NCI-H1092 (cell line): ENCODE measurements around the gene RAET1G.
"Not testable (repeated sequence)": the region's sequence is repeated elsewhere in the genome, so short reads cannot be mapped to it uniquely, and the experiment has no call there.

Source experiments
- DNase-seq: peaks from one replicate; lab custom pipeline; 2025; lab: John Stamatoyannopoulos, UW

The RAET1G gene

GRCh38 chr6:149953934-149954327, 31.0 kb upstream of the RAET1G start:
- not testable (repeated sequence) for DNase-seq

- DNase-seq: not testable (repeated sequence)
Observed at GRCh38 chr6:149953390-149953789, 30.5 kb upstream of the RAET1G start.

GRCh38 chr6:149951626-149952025, 28.7 kb upstream of the RAET1G start:
- no peak for DNase-seq

GRCh38 chr6:149951096-149951495, 28.2 kb upstream of the RAET1G start:
- no peak for DNase-seq

GRCh38 chr6:149950423-149950822, 27.5 kb upstream of the RAET1G start:
- no peak for DNase-seq

- DNase-seq: no peak
Observed at GRCh38 chr6:149948616-149949015, 25.7 kb upstream of the RAET1G start.

GRCh38 chr6:149948011-149948410, 25.1 kb upstream of the RAET1G start:
- no peak for DNase-seq

- not testable (repeated sequence) for DNase-seq
Observed at GRCh38 chr6:149947533-149947932, 24.6 kb upstream of the RAET1G start.

- not testable (repeated sequence) for DNase-seq
Observed at GRCh38 chr6:149946631-149947030, 23.7 kb upstream of the RAET1G start.

GRCh38 chr6:149945276-149945675, 22.4 kb upstream of the RAET1G start:
- DNase-seq: not testable (repeated sequence)

- not testable (repeated sequence) for DNase-seq
Observed at GRCh38 chr6:149943321-149943720, 20.4 kb upstream of the RAET1G start.

- DNase-seq: no peak
Observed at GRCh38 chr6:149942461-149942829, 19.5 kb upstream of the RAET1G start.

- DNase-seq: peak; percentile 73
Observed at GRCh38 chr6:149941583-149942460, 18.9 kb upstream of the RAET1G start, which contains the start of gene ULBP2. ULBP2 (plus strand) TSS chr6:149942014; CDS start chr6:149942073, 59 bp downstream.

GRCh38 chr6:149940672-149940982, 17.7 kb upstream of the RAET1G start:
- no peak for DNase-seq

GRCh38 chr6:149939909-149940671, 17.2 kb upstream of the RAET1G start:
- DNase-seq: no peak

GRCh38 chr6:149939356-149939648, 16.4 kb upstream of the RAET1G start:
- DNase-seq: no peak

- no peak for DNase-seq
Observed at GRCh38 chr6:149938571-149939355, 15.8 kb upstream of the RAET1G start.

- not testable (repeated sequence) for DNase-seq
Observed at GRCh38 chr6:149938013-149938570, 15.2 kb upstream of the RAET1G start.

GRCh38 chr6:149936743-149937142, 13.8 kb upstream of the RAET1G start:
- DNase-seq: no peak

- no peak for DNase-seq
Observed at GRCh38 chr6:149935668-149936067, 12.7 kb upstream of the RAET1G start.

GRCh38 chr6:149935246-149935645, 12.3 kb upstream of the RAET1G start:
- DNase-seq: no peak
